ENCODE data around the gene PLOD1. TPM values are rescaled to one million over a fixed set of nuclear protein-coding genes. Genes with fewer than 3 reads are reported as not detected.
A peak's percentile ranks its signal among the peaks of the same experiment; 100 is the strongest.

PLOD1 gene
- total and polyA plus RNA-seq, 8 donors: 8.2 to 56.2 (median 35.2) TPM

- H3K4me3 ChIP-seq: no peak overlapping the region
- TF ChIP-seq POLR2AphosphoS5 (IDR thresholded peaks at IDR 0.05): no peak
- TF ChIP-seq EP300 (IDR thresholded peaks at IDR 0.05): no peak
- TF ChIP-seq CTCF (IDR thresholded peaks at IDR 0.05): no peak
- TF ChIP-seq POLR2A (IDR thresholded peaks at IDR 0.05): no peak
- peaks cover 51 to 75% (median 63%) of the 10 kb centered on the region in 4 donors for H3K4me1 ChIP-seq
- peak in 1 of 2 donors; percentile 52 for DNase-seq
- WGBS, 5 donors: 38 to 61% (median 46%) methylated on average over 12 of the region's 12 CpGs
- peak overlapping the region in 3 of 5 donors; percentile 25 to 34 (median 28) for H3K27ac ChIP-seq
- intact Hi-C loops (cut with DNase I; ENCODE audit: low total_unique reads): no loop called here
- no peaks in the 10 kb centered on the region for H3K27me3 ChIP-seq
- peaks cover 40 to 69% (median 64%) of the 10 kb centered on the region in 4 donors for H3K36me3 ChIP-seq
- H3K9me3 ChIP-seq: no peaks in the 10 kb centered on the region
Observed at GRCh38 chr1:11920239-11920903, 14.1 kb upstream of the PLOD1 start.

- TF ChIP-seq POLR2AphosphoS5 (IDR thresholded peaks at IDR 0.05): no peak
- no peak for TF ChIP-seq POLR2A (IDR thresholded peaks at IDR 0.05)
- intact Hi-C loops (cut with DNase I; ENCODE audit: low total_unique reads): no loop called here
- Histone ChIP-seq H3K27ac (peak overlapping the region in 2 of 5 donors; percentile 28 to 34), H3K36me3 (peaks cover 40 to 69% (median 64%) of the 10 kb centered on the region in 4 donors), H3K4me3 (no peak overlapping the region), H3K27me3 (no peaks in the 10 kb centered on the region), H3K4me1 (peaks cover 51 to 77% (median 66%) of the 10 kb centered on the region in 4 donors), H3K9me3 (no peaks in the 10 kb centered on the region)
- DNase-seq: no peak
- WGBS, 5 donors: 72 to 89% (median 84%) methylated on average over 9 of the region's 9 CpGs
Observed at GRCh38 chr1:11921022-11921421, 13.5 kb upstream of the PLOD1 start.

GRCh38 chr1:11923069-11923826 lies 11.3 kb upstream of the PLOD1 start:
- WGBS, 5 donors: 77 to 87% (median 83%) methylated on average over 21 to 24 of the region's 24 CpGs

GRCh38 chr1:11923827-11924113 lies 10.7 kb upstream of the PLOD1 start:
- Histone ChIP-seq H3K4me1 (peaks cover 46 to 75% (median 66%) of the 10 kb centered on the region in 4 donors), H3K9me3 (no peaks in the 10 kb centered on the region), H3K36me3 (peaks cover 33 to 53% (median 50%) of the 10 kb centered on the region in 4 donors), H3K27ac (no peak overlapping the region), H3K27me3 (no peaks in the 10 kb centered on the region), H3K4me3 (peak overlapping the region in 3 of 4 donors; percentile 70 to 82 (median 71))
- no peak for DNase-seq
- intact Hi-C loops (cut with DNase I; ENCODE audit: low total_unique reads): no loop called here
- 46 to 58% (median 57%) methylated on average over 5 of the region's 5 CpGs for WGBS, 5 donors
- TF ChIP-seq CTCF (IDR thresholded peaks at IDR 0.05) (no peak), EP300 (IDR thresholded peaks at IDR 0.05) (no peak), POLR2AphosphoS5 (IDR thresholded peaks at IDR 0.05) (no peak), POLR2A (IDR thresholded peaks at IDR 0.05) (no peak)

More at GRCh38 chr1:11923069-11923826, 11.3 kb upstream of the PLOD1 start:
- H3K4me3 ChIP-seq: peak overlapping the region in 2 of 4 donors; percentile 71 to 82
- no peak for DNase-seq
- no peak overlapping the region for H3K27ac ChIP-seq
- no peaks in the 10 kb centered on the region for H3K9me3 ChIP-seq
- H3K27me3 ChIP-seq: no peaks in the 10 kb centered on the region
- intact Hi-C loops (cut with DNase I; ENCODE audit: low total_unique reads): no loop called here
- H3K4me1 ChIP-seq: peaks cover 51 to 80% (median 71%) of the 10 kb centered on the region in 4 donors
- peaks cover 38 to 58% (median 55%) of the 10 kb centered on the region in 4 donors for H3K36me3 ChIP-seq
- TF ChIP-seq EP300 (IDR thresholded peaks at IDR 0.05): no peak
- no peak for TF ChIP-seq POLR2A (IDR thresholded peaks at IDR 0.05)
- TF ChIP-seq POLR2AphosphoS5 (IDR thresholded peaks at IDR 0.05): no peak
- TF ChIP-seq CTCF (IDR thresholded peaks at IDR 0.05): no peak
